GM18951 (cell line): ENCODE data around the gene SULT2B1.
A peak's percentile ranks its signal among the peaks of the same experiment; 100 is the strongest.

Experiments
- POLR2A ChIP-seq: IDR thresholded peaks from 4 replicates; pipeline ENCODE4 v1.6.1; 2011; ENCODE audit warnings: mild to moderate bottlenecking; ENCODE audit not compliant: insufficient read length, insufficient read depth; ENCODE audit errors: extremely low read depth
- in situ Hi-C: fragments of 300-500 bp; cut with MboI; formaldehyde crosslinking; loops from one replicate; pipeline ENCODE4 v1.12.0; 2022; ENCODE audit warnings: low sequenced_read_pairs, mixed read lengths, inconsistent platforms; ENCODE audit not compliant: unreplicated experiment

SULT2B1 gene

GRCh38 chr19:48636859-48637448 is 85.0 kb downstream of the SULT2B1 start, which contains the start of gene DBP:
TSS of gene DBP (minus strand) at chr19:48637379. CDS start at chr19:48636994, 385 bp downstream.
- TF ChIP-seq POLR2A, result no peak
- in situ Hi-C loops, result no loop called here

- in situ Hi-C loops, result no loop called here
- TF ChIP-seq POLR2A, result no peak
Measured at GRCh38 chr19:48637449-48637947, 85.5 kb downstream of the SULT2B1 start.

GRCh38 chr19:48637948-48638830 is 86.2 kb downstream of the SULT2B1 start:
- in situ Hi-C loops, result no loop called here
- TF ChIP-seq POLR2A, result peak; percentile 39

GRCh38 chr19:48638831-48639381 is 86.9 kb downstream of the SULT2B1 start:
- in situ Hi-C loops, result no loop called here
- no peak for TF ChIP-seq POLR2A

GRCh38 chr19:48639483-48640375 is 87.8 kb downstream of the SULT2B1 start:
- no peak for TF ChIP-seq POLR2A
- in situ Hi-C loops, result no loop called here

GRCh38 chr19:48641850-48642249 is 89.9 kb downstream of the SULT2B1 start:
- in situ Hi-C loops, result no loop called here
- no peak for TF ChIP-seq POLR2A

GRCh38 chr19:48642862-48643261 is 90.9 kb downstream of the SULT2B1 start:
- TF ChIP-seq POLR2A, result no peak
- in situ Hi-C loops, result no loop called here

- in situ Hi-C loops, result no loop called here
Measured at GRCh38 chr19:48644355-48644754, 92.4 kb downstream of the SULT2B1 start.

GRCh38 chr19:48644839-48645619 is 93.1 kb downstream of the SULT2B1 start:
- TF ChIP-seq POLR2A, result no peak
- in situ Hi-C loops, result no loop called here

More at GRCh38 chr19:48644355-48644754, 92.4 kb downstream of the SULT2B1 start:
- no peak for TF ChIP-seq POLR2A

- no peak for TF ChIP-seq POLR2A
- in situ Hi-C loops, result no loop called here
Measured at GRCh38 chr19:48645620-48646000, 93.6 kb downstream of the SULT2B1 start.

GRCh38 chr19:48646001-48646721 is 94.2 kb downstream of the SULT2B1 start, which contains the start of gene CA11:
TSS of gene CA11 (minus strand) at chr19:48646187. CDS start at chr19:48645632, 555 bp downstream.
- peak; percentile 40 for TF ChIP-seq POLR2A
- in situ Hi-C loops, result no loop called here

- no peak for TF ChIP-seq POLR2A
- in situ Hi-C loops, result no loop called here
Measured at GRCh38 chr19:48646722-48647216, 94.8 kb downstream of the SULT2B1 start.
